DOHH2 (cell line): ENCODE results near the gene PRR16.
"Not testable (repeated sequence)": the region's sequence is repeated elsewhere in the genome, so short reads cannot be mapped to it uniquely, and the experiment has no call there.

ENCODE experiments used
- H3F3A ChIP-seq: fragments of 200-600 bp; sonication (generic), shearing (Covaris generic); 2 replicates; pipeline ENCODE4 v1.6.0; 2016; ENCODE audit warnings: antibody characterized with exemption, mild to moderate bottlenecking; ENCODE audit not compliant: control insufficient read depth, insufficient read depth
- H3K27ac ChIP-seq: fragments of 200-600 bp; sonication (generic); 2 replicates; pipeline ENCODE4 v1.5.1; 2014; ENCODE audit warnings: low read depth, mild to moderate bottlenecking, low read length, moderate library complexity
- H3K27me3 ChIP-seq: fragments of 200-600 bp; sonication (generic); 2 replicates; pipeline ENCODE4 v1.6.1; 2014; ENCODE audit warnings: mild to moderate bottlenecking, low read length, mixed read lengths; ENCODE audit not compliant: control insufficient read depth
- H3K36me3 ChIP-seq: fragments of 200-600 bp; sonication (generic); 2 replicates; pipeline ENCODE4 v1.6.1; 2014; ENCODE audit warnings: mild to moderate bottlenecking, low read length, moderate library complexity, mixed read lengths; ENCODE audit not compliant: control insufficient read depth
- H3K4me1 ChIP-seq: fragments of 200-600 bp; sonication (generic); 2 replicates; pipeline ENCODE4 v1.6.1; 2014; ENCODE audit warnings: mild to moderate bottlenecking, low read length, mixed read lengths; ENCODE audit not compliant: control insufficient read depth
- H3K4me2 ChIP-seq: fragments of 200-600 bp; sonication (generic); 2 replicates; pipeline ENCODE4 v1.6.0; 2014; ENCODE audit warnings: mild to moderate bottlenecking, low read length, moderate library complexity
- H3K4me3 ChIP-seq: fragments of 200-600 bp; sonication (generic); 2 replicates; pipeline ENCODE4 v1.5.1; 2014; ENCODE audit warnings: mild to moderate bottlenecking, low read length, mixed read lengths
- H3K79me2 ChIP-seq: fragments of 200-600 bp; sonication (generic); 2 replicates; pipeline ENCODE4 v1.6.1; 2014; ENCODE audit warnings: mild to moderate bottlenecking, low read length, mixed read lengths; ENCODE audit not compliant: control insufficient read depth
- H3K9me2 ChIP-seq: fragments of 200-600 bp; sonication (generic); replicated peaks from 2 replicates; pipeline ENCODE4 v1.6.1; 2014; ENCODE audit warnings: mild to moderate bottlenecking, low read length, mixed read lengths; ENCODE audit not compliant: control insufficient read depth
- H3K9me3 ChIP-seq: fragments of 200-600 bp; sonication (generic); 2 replicates; pipeline ENCODE4 v1.6.1; 2014; ENCODE audit warnings: antibody characterized with exemption, low read length, mixed read lengths; ENCODE audit not compliant: control insufficient read depth, insufficient read depth
- H4K20me1 ChIP-seq: fragments of 200-600 bp; sonication (generic); 2 replicates; pipeline ENCODE4 v1.6.0; 2014; ENCODE audit warnings: low read depth, mild to moderate bottlenecking, antibody characterized with exemption, low read length, moderate library complexity; ENCODE audit not compliant: control insufficient read depth, insufficient read depth
- EZH2phosphoT487 ChIP-seq: fragments of 200-600 bp; sonication (generic); IDR thresholded peaks from 2 replicates; pipeline ENCODE4 v1.6.1; 2017; ENCODE audit warnings: borderline replicate concordance, mild to moderate bottlenecking, antibody characterized with exemption, low read length, moderate library complexity, mixed read lengths
- TF ChIP-seq, protein P1 (sequence below): fragments of 200-600 bp; sonication (generic); IDR thresholded peaks from one replicate; pipeline ENCODE4 v1.5.1; 2014; ENCODE audit warnings: antibody characterized with exemption, mild to moderate bottlenecking, low read depth, low read length; ENCODE audit not compliant: poor library complexity, severe bottlenecking

Gene PRR16

DNA sequence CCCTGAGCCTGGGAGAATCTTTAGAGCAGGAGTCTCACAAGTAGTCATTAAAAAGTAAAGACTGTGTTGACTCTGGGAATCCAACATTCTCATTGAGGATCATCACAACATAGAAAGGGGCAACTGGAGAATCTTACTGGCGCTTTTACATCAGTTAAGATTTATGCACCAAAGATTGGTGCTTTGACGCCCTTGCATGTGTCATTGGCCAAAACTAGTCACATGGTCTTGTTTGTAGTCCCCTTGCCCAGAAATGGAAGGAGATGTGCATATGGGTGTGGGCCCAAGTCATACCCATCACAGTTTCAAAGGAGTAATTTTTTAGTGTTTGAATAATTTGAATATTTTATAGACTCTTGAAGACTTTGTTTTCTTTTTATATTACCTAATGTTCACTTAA is 228.2 kb downstream of the PRR16 start:
- TF ChIP-seq, protein P1, sequence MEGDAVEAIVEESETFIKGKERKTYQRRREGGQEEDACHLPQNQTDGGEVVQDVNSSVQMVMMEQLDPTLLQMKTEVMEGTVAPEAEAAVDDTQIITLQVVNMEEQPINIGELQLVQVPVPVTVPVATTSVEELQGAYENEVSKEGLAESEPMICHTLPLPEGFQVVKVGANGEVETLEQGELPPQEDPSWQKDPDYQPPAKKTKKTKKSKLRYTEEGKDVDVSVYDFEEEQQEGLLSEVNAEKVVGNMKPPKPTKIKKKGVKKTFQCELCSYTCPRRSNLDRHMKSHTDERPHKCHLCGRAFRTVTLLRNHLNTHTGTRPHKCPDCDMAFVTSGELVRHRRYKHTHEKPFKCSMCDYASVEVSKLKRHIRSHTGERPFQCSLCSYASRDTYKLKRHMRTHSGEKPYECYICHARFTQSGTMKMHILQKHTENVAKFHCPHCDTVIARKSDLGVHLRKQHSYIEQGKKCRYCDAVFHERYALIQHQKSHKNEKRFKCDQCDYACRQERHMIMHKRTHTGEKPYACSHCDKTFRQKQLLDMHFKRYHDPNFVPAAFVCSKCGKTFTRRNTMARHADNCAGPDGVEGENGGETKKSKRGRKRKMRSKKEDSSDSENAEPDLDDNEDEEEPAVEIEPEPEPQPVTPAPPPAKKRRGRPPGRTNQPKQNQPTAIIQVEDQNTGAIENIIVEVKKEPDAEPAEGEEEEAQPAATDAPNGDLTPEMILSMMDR, result no peak
- TF ChIP-seq EZH2phosphoT487, result no peak
- Histone ChIP-seq H3K27ac (no peak overlapping the region), H3K4me2 (no peak overlapping the region), H4K20me1 (no peaks in the 10 kb centered on the region), H3K4me3 (no peak overlapping the region), H3K9me3 (no peaks in the 10 kb centered on the region), H3K9me2 (no peaks in the 10 kb centered on the region), H3K36me3 (no peaks in the 10 kb centered on the region), H3K79me2 (no peaks in the 10 kb centered on the region), H3F3A (no peaks in the 10 kb centered on the region), H3K4me1 (no peaks in the 10 kb centered on the region), H3K27me3 (no peaks in the 10 kb centered on the region)

DNA sequence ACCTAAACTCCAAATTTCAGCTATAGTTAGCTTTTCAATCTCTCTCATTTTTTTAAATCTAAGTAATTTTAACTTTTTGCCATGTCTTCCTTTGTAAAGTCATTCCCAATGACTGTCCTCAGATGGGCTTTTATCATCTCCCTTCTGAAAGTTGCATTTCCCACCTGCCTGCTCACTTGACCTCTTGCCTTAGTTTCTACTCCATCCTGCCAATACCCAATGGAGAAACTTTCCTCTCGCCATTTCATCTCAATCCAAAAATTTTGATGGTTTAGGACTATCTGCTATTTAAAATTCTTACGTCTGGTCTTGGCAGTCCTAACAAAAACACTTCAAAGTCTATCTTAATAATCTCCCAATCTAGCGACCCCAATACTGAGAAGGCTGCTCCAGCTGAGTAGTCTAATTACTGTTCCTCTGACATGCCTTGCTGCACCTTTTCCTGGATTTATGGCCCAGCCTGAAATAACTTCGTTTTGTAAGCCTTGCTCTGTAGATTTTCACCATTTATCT is 231.3 kb downstream of the PRR16 start:
- Histone ChIP-seq H3K36me3 (no peaks in the 10 kb centered on the region), H3F3A (no peaks in the 10 kb centered on the region), H3K27ac (no peak overlapping the region), H3K4me1 (no peaks in the 10 kb centered on the region), H3K4me2 (no peak overlapping the region), H3K4me3 (no peak overlapping the region), H3K9me2 (no peaks in the 10 kb centered on the region), H3K79me2 (no peaks in the 10 kb centered on the region), H3K9me3 (no peaks in the 10 kb centered on the region), H3K27me3 (no peaks in the 10 kb centered on the region), H4K20me1 (no peaks in the 10 kb centered on the region)
- no peak for TF ChIP-seq EZH2phosphoT487
- TF ChIP-seq, protein P1, result no peak

DNA sequence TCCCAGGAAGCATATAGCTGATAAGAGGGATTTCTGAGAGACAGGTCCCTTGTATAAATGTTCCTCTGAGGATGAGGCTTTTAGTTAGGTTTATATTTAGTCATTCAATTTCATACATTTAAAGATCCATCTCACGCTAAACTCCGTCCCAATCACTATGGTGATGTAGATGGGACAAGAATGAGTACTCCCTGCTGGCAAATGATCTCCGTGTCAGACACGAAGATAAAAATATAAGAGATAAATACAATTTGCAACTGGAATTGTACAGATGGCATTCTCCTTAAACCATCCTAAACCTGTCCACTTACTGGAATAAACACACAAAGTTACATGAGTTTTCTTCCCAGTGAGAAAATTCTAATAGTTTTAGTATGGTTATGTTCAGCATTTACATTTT is 233.0 kb downstream of the PRR16 start:
- Histone ChIP-seq H3K4me2 (no peak overlapping the region), H4K20me1 (no peaks in the 10 kb centered on the region), H3K27me3 (no peaks in the 10 kb centered on the region), H3K9me3 (no peaks in the 10 kb centered on the region), H3K9me2 (no peaks in the 10 kb centered on the region), H3K27ac (no peak overlapping the region), H3K4me3 (no peak overlapping the region), H3F3A (no peaks in the 10 kb centered on the region), H3K36me3 (no peaks in the 10 kb centered on the region), H3K79me2 (no peaks in the 10 kb centered on the region), H3K4me1 (no peaks in the 10 kb centered on the region)
- TF ChIP-seq, protein P1, result no peak
- TF ChIP-seq EZH2phosphoT487, result no peak

DNA sequence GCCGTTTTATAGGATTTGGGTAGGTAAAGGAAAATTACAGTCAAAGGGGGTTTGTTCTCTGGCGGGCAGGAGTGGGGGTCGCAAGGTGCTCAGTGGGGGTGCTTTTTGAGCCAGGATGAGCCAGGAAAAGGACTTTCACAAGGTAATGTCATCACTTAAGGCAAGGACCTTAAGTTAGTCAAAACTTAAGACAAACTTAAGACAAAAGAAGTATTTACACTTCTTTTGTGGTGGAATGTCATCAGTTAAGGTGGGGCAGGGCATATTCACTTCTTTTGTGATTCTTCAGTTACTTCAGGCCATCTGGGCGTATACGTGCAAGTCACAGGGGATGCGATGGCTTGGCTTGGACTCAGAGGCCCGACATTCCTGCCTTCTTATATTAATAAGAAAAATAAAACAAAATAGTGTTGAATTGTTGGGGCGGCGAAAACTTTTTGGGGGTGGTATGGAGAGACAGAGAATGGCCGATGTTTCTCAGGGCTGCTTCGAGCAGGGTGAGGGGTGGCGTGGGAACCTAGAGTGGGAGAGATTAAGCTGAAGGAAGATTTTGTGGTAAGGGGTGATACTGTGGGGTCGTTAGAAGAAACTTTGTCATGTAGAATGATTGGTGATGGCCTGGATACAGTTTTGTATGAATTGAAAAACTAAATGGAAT is 233.7 kb downstream of the PRR16 start:
- not testable (repeated sequence) for H3K36me3 ChIP-seq, H3F3A ChIP-seq, H3K9me2 ChIP-seq, H3K79me2 ChIP-seq, H3K9me3 ChIP-seq, H3K27me3 ChIP-seq, H3K4me1 ChIP-seq, H3K27ac ChIP-seq, H3K4me2 ChIP-seq, H3K4me3 ChIP-seq, H4K20me1 ChIP-seq

DNA sequence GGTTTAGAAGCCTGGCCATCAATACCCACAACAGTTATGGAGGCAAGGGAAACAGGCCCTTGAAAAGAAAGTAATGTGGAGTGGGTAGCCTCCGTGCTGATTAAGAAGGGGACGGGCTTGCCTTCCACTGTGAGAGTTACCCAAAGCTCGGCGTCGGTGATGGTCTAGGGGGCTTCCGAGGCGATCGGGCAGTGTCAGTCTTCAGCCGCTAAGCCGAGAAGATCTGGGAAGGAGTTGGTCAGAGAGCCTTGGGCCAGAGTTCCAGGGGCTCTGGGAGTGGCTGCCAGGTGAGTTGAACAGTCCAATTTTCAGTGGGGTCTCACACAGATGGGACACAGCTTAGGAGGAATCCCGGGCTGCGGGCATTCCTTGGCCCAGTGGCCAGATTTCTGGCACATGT is 236.6 kb downstream of the PRR16 start:
- not testable (repeated sequence) for H3K27me3 ChIP-seq, H3K4me2 ChIP-seq, H3K4me1 ChIP-seq, H3K9me2 ChIP-seq, H3K36me3 ChIP-seq, H3K9me3 ChIP-seq, H4K20me1 ChIP-seq, H3K4me3 ChIP-seq, H3F3A ChIP-seq, H3K27ac ChIP-seq, H3K79me2 ChIP-seq
